ENCODE data around the gene BCL2L14.

The BCL2L14 gene

DNA sequence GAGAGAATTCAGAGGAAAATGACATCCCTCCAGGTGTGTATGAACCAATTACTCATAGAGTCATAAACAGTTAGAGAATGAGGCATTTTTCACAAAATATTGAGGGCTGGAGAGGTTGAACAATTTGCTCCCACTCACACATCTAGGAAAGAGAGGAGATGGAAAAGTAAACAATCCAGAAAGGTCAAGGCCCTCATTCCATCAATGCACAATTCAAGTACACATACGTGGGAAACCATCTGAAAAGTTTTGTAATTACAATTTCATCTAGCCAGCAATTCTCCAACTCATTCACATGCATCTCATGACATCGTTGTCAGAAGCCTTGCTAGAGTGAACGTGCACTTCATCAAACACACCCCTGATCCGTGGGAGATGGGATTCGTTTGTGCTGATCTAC lies 15.7 kb upstream of the BCL2L14 start:
- TF ChIP-seq TAF1 (IDR thresholded peaks at IDR 0.05; ENCODE audit: borderline replicate concordance, insufficient read depth, low read length) (no peak), SIN3A (IDR thresholded peaks at IDR 0.05; ENCODE audit: borderline replicate concordance, insufficient read depth, low read length) (no peak), FOXP2 (optimal IDR thresholded peaks at IDR 0.05; ENCODE audit: borderline replicate concordance, extremely low read depth, extremely low read length, insufficient read depth) (no peak), POLR2AphosphoS5 (IDR thresholded peaks at IDR 0.05; ENCODE audit: low read depth, low read length) (no peak)
- TF ChIP-seq, protein P1, sequence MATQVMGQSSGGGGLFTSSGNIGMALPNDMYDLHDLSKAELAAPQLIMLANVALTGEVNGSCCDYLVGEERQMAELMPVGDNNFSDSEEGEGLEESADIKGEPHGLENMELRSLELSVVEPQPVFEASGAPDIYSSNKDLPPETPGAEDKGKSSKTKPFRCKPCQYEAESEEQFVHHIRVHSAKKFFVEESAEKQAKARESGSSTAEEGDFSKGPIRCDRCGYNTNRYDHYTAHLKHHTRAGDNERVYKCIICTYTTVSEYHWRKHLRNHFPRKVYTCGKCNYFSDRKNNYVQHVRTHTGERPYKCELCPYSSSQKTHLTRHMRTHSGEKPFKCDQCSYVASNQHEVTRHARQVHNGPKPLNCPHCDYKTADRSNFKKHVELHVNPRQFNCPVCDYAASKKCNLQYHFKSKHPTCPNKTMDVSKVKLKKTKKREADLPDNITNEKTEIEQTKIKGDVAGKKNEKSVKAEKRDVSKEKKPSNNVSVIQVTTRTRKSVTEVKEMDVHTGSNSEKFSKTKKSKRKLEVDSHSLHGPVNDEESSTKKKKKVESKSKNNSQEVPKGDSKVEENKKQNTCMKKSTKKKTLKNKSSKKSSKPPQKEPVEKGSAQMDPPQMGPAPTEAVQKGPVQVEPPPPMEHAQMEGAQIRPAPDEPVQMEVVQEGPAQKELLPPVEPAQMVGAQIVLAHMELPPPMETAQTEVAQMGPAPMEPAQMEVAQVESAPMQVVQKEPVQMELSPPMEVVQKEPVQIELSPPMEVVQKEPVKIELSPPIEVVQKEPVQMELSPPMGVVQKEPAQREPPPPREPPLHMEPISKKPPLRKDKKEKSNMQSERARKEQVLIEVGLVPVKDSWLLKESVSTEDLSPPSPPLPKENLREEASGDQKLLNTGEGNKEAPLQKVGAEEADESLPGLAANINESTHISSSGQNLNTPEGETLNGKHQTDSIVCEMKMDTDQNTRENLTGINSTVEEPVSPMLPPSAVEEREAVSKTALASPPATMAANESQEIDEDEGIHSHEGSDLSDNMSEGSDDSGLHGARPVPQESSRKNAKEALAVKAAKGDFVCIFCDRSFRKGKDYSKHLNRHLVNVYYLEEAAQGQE (IDR thresholded peaks at IDR 0.05; ENCODE audit: insufficient read depth in 1 of 2, low read depth in 2 of 2, low read length in 2 of 2): no peak

DNA sequence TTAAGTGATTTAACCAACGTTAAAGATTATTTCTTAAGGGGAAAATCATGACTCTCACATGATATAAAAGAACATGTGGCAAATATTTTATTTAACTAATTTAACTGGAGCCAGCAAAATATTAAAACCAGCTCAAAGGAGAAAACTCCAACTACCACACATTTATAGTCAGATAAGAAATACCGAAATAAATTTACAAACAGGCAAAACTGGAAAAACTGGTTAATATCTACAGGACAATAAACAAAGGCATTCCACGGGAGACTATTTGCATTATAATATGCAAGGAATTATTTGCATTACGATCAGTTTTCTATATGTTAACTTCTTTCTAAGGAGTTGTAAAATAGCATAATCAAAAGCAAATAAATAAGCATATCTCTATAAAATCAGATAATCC lies 13.8 kb upstream of the BCL2L14 start:
- TF ChIP-seq, protein P1 (IDR thresholded peaks at IDR 0.05; ENCODE audit: insufficient read depth in 1 of 2, low read depth in 2 of 2, low read length in 2 of 2): no peak
- TF ChIP-seq FOXP2 (optimal IDR thresholded peaks at IDR 0.05; ENCODE audit: borderline replicate concordance, extremely low read depth, extremely low read length, insufficient read depth): no peak
- no peak for TF ChIP-seq SIN3A (IDR thresholded peaks at IDR 0.05; ENCODE audit: borderline replicate concordance, insufficient read depth, low read length)
- no peak for TF ChIP-seq TAF1 (IDR thresholded peaks at IDR 0.05; ENCODE audit: borderline replicate concordance, insufficient read depth, low read length)
- TF ChIP-seq POLR2AphosphoS5 (IDR thresholded peaks at IDR 0.05; ENCODE audit: low read depth, low read length): no peak

DNA sequence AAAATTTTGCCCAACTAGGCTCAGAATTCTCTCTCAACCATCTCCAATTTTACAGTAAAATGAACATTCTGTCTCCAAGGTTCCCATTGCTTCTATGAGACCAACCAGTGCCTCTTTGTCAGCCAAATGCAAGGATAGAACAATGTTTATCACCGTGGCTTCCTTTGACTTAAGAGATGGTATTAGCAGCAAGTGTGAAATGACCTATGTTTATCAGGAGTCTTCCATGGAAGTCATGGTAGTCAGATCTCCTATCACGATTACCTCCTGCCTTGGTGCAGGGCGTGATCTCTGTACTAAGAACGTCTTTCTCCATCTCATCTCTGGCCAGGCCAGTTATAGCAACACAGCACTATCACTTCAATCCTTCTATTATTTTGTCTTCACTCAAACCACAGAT lies 6.1 kb upstream of the BCL2L14 start:
- TF ChIP-seq FOXP2 (optimal IDR thresholded peaks at IDR 0.05; ENCODE audit: borderline replicate concordance, extremely low read depth, extremely low read length, insufficient read depth) (no peak), POLR2AphosphoS5 (IDR thresholded peaks at IDR 0.05; ENCODE audit: low read depth, low read length) (no peak), SIN3A (IDR thresholded peaks at IDR 0.05; ENCODE audit: borderline replicate concordance, insufficient read depth, low read length) (no peak), TAF1 (IDR thresholded peaks at IDR 0.05; ENCODE audit: borderline replicate concordance, insufficient read depth, low read length) (no peak)
- TF ChIP-seq, protein P1 (IDR thresholded peaks at IDR 0.05; ENCODE audit: insufficient read depth in 1 of 2, low read depth in 2 of 2, low read length in 2 of 2): no peak

DNA sequence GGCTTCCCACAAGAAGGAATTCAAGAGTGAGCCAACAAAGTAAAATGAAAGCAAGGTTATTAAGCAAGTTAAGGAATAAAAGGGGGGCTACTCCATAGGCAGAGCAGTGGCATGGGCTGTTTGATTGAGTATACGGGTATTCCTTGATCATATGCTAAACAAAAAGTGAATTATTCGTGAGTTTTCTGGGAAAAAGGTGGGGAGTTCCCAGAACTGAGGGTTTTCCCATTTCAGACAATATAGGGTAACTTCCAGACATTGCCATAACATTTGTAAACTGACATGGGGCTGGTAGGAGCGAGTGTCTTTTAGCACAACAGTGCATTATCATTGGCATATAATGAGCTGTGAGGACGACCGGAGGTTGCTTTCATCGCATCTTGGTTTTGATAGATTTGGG lies 2.0 kb upstream of the BCL2L14 start:
- TF ChIP-seq, protein P1 (IDR thresholded peaks at IDR 0.05; ENCODE audit: insufficient read depth in 1 of 2, low read depth in 2 of 2, low read length in 2 of 2): no peak
- TF ChIP-seq SIN3A (IDR thresholded peaks at IDR 0.05; ENCODE audit: borderline replicate concordance, insufficient read depth, low read length): no peak

DNA sequence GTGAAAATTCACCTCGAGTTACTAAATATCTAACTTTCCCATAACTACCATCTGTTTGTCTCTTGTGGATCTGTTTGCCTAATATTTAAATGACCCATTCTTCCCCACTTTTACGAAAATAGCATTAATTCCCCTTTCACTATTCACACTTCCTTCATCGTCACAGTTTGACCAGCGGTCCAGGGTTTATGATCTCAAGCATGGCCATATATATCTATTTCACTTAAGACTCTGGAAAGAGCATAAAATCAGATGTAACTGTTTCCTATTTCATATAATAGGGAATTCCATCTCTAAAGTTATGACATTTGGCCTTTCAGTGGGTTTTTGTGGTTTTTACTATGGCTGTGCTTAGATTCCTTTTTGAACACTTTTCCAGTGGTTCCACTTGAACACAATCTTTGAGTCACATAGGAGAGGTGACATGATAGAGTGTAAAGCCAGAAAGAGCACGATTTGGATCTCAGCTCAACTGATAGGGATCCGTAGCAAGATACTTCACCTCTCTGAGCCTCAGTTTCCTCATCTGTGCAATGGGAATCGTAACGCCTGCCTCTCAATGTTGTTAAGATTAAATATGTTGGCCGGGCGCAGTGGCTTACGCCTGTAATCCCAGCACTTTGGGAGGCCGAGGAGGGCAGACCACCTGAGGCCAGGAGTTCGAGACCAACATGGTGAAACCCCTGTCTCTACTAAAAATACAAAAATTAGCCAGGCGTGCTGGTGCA lies 754 bp upstream of the BCL2L14 start:
- TF ChIP-seq TAF1 (IDR thresholded peaks at IDR 0.05; ENCODE audit: borderline replicate concordance, insufficient read depth, low read length) (no peak), SIN3A (IDR thresholded peaks at IDR 0.05; ENCODE audit: borderline replicate concordance, insufficient read depth, low read length) (no peak), POLR2AphosphoS5 (IDR thresholded peaks at IDR 0.05; ENCODE audit: low read depth, low read length) (no peak), FOXP2 (optimal IDR thresholded peaks at IDR 0.05; ENCODE audit: borderline replicate concordance, extremely low read depth, extremely low read length, insufficient read depth) (no peak)
- TF ChIP-seq, protein P1 (IDR thresholded peaks at IDR 0.05; ENCODE audit: insufficient read depth in 1 of 2, low read depth in 2 of 2, low read length in 2 of 2): no peak

Measured in PFSK-1 (cell line).